NOMO-1 treated with dmso at 0.1 percent for 144 hours (cell line): ENCODE measurements around the gene IL10RB.
A peak's percentile ranks its signal among the peaks of the same experiment; 100 is the strongest.
"Not testable (repeated sequence)": the region's sequence is repeated elsewhere in the genome, so short reads cannot be mapped to it uniquely, and the experiment has no call there.

Experiments used
- DNase-seq: peaks from one replicate; lab custom pipeline; 2025; ENCODE audit not compliant: unreplicated experiment; lab: John Stamatoyannopoulos, UW

IL10RB gene

DNA sequence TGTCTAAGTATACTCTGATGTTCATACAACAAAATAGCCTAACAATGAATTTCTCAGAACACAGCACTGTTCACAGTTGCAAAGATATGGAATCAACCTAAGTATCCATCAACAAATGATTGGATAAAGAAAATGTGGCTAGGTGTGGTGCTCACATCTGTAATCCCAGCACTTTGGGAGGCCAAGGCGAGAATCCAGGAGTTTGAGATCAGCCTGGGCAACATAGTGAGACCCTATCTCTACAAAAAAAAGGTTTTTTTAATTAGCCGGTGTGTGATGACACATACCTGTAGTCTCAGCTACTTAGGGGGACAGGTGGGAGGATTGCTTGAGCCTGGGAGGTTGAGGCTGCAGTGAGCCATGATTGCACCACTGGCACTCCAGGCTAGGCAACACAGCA, 25.8 kb upstream of the IL10RB start:
- DNase-seq, result no peak

DNA sequence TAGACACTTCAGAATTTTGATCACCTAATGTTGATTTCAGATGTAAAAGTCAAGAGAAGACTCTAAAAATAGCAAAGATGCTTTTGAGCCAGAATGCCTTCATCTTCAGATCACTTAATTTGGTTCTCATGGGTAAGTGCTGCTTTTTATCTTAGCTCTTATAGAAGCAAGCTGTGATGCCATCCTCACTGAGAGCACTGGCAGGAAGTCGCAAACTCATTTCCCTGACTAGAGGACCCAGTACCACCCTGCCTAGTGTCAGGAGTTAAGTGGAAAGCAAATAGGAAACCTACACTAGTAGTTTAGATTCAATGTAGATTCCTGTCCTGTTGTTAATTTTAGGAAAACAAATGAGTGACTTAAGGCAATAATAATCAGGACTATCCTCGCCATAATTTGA, 24.3 kb upstream of the IL10RB start:
- no peak for DNase-seq

DNA sequence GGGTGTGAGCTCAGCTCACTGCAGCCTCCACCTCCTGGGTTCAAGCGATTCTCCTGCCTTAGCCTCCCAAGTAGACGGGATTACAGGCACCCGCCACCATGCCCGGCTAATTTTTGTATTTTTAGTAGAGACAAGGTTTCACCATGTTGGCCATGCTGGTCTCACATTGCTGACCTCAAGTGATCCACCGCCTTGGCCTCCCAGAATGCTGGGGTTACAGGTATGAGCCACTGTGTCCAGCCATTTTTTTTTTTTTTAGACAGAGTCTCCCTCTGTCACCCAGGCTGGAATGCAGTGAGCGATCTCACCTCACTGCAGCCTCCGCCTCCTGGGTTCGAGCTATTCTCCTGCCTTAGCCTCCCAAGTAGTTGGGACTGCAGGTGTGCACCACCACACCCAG, 23.3 kb upstream of the IL10RB start:
- not testable (repeated sequence) for DNase-seq

DNA sequence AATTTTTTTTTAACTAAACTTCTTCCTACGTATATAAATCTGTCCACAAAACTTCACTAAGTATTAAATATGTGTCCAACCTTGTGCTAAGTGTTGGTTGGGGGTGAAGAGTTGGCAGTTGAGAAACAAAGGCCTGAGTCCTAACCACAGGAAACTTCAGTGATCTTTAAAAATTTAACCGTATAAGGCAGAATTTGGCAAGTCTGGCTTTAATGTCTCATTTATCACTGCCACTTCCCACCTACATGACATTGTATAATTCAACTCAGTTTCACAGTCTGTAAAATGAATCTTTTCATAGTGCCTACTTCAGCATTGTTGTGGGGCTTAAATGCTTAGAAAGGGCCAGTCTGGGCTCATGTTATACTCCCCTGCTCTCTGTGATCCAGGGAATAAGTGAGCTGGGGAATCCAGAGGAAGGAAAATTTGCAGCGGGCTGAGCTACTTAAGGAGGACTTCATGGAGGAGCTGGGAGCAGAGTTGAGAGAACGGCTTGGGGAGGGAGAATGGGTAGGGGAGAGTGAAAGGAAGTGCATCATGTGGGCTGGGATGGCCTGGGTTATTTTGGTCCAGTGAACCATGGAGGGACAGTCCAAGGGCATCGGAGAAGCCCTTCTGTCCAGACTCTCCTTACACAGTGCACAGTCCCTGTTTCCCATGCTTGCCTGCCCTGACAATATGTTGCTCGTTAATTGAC, 21.9 kb upstream of the IL10RB start:
- DNase-seq, result peak; percentile 53

DNA sequence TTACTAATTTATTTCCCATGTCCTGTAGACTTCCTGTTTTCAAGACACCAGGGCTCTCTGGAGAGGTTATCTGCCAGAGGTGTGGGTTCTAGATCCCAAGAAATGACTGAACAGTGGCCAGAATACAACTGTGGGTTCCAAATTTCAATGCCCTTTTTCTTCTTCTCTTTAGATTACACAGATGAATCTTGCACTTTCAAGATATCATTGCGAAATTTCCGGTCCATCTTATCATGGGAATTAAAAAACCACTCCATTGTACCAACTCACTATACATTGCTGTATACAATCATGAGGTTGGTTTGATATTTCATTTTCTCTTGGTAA, 21.4 kb upstream of the IL10RB start:
- DNase-seq, result no peak

DNA sequence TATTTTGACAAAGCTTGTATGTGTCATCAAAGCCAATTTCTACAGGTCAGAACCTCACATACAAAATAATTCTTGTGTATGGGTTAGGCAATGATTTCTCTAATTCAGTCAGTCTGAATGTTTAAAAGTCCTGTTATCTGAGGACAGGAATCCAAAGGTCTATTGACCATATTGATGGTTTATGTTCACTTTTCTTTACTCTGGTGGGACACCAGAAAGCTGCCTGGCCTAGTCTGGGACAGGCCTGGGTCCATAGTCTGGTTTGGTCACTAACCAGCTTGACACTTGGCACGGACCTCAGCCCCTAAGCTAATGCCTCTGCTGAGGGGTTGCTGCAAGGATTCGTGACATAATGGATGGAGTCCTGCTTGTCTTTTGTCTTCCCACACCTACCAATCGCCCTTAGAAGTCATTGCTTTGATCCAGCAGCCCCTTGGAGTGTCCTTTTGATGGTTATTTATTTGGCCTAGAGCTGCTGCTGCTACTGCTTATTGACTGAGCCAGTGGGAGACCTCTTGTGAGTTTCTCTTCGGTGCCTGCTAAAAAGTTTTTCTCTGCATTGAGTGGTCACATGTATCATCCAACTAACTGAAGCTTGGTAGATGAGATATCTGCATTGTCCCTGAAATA, 20.8 kb upstream of the IL10RB start:
- no peak for DNase-seq

DNA sequence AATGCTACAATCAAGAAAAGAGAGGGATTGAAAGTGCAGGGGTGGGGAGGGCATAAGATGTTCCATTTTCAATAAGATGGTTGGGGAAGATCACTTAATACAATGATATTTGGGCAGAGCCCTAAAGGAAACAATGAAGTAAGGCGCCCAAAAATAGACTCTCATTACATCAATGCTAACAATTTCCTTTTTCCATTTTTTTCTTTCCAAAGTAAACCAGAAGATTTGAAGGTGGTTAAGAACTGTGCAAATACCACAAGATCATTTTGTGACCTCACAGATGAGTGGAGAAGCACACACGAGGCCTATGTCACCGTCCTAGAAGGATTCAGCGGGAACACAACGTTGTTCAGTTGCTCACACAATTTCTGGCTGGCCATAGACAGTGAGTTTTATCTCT, 19.7 kb upstream of the IL10RB start:
- DNase-seq, result no peak

DNA sequence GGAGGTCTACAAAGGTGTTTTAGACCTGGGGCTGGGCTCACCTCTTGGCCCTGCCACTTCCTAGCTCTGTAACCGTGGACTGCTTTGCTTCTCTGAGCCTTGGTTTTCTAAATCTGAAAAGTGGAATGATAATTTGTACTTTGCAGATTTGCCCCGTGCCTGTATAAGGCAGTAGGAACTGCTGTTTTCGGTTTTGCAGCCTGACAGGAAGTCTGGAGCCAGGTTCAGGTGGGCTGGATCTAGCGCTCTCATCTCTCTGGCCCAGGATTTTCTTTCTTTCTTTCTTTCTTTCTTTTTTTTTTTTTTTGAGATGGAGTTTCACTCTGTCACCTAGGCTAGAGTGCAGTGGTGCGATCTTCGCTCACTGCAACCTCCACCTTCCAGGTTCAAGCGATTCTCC, 19.2 kb upstream of the IL10RB start:
- no peak for DNase-seq

DNA sequence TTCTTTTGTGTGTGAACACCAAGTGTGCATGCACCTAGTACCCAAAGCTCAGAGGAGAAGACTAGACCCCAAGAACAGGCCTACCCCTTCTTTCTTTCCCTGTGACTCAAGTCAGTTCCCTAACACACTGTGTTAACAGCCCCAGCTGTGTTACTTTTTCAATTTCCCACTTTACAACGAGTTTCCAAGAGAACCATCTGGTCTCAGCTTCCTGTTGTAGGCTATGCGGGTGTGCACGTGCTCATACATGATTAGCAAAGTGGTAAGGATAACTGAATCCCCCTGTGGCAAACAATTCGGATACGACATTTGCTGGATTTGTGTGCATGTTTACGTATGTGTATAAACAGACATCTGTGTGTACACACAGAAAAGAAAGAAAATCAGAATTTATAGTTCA, 18.6 kb upstream of the IL10RB start:
- no peak for DNase-seq

DNA sequence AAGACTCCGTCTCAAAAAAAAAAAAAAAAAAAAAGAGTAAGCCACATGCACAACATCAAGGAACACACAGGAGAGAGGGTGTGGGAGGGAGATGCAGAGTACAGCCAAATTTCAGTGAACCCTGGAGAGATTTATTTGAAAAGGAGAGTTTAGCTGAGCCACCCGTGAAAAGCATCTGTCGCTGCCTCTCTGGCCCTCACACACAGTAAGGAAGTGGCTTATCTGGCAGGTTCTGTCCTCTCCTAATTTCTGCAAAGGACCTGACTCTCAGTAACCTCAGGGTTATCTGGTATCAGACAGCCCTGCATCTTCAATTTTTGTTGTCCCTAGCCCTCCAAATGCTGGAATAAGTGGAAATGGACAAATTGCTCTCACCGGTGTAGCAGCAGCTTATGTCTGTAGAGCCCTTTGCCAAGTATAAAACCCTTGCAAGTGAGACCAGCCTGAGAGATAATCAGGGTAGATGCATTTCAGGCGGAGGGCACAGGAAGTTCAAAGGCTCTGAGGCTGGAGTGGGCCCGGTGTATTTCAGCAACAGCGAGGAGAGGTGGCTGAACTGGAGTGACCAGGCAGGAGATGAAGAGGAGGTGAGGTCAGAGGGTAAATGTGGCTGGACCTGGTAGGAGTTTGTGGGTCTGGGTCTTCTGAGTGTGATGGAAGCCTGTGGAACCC, 16.7 kb upstream of the IL10RB start:
- DNase-seq, result no peak

DNA sequence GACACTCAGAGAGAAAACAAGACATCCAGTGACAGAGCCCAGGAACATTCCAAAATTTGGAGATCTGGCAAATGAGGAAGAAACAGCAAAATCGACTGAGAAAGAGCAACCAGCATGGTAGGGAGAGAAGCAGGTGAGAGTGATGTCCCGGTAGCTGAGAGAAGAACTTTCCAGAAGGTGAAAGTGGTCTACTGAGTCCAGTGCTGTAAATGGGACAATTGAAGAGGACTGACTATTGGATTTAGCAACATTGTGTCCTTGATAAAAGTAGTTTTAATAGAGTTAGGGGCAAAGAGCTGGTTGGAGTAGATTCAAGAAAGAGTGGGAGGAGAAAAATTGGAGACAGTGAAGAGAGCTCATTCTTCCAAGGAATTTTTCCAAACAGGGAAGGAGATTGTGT, 15.0 kb upstream of the IL10RB start:
- DNase-seq, result no peak

DNA sequence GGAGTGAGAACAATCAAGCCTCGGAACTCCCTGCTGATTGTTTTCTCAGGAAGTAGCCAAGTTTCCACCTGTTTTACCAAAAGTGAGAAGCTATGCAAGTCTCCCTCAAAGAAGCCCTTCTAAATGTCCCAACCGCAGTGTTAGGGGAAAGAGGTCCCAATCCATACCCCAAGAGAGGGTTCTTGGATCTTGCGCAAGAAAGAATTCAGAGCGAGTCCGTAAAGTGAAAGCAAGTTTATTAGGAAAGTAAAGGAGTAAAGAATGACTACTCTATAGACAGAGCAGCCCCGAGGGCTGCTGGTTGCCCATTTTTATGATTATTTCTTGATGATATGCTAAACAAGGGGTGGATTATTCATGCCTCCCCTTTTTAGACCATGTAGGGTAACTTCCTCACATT, 12.8 kb upstream of the IL10RB start:
- DNase-seq, result not testable (repeated sequence)

DNA sequence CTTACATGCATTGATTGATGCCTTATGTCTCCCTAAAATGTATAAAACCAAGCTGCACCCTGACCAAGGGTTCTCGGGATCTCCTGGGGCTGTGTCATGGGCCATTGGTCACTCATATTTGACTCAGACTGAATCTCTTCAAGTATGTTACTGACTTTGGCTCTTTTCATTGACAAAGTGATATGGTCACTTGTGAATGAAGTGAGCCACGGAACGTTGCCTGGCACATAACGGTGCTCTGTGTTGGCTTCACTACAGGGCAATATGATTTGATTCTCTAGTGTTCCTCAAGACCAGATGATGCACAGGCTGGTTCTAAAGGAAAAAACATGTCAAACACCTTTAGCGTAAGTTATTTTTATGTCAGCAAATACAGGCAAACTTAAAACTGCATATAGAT, 11.4 kb upstream of the IL10RB start:
- DNase-seq, result no peak

DNA sequence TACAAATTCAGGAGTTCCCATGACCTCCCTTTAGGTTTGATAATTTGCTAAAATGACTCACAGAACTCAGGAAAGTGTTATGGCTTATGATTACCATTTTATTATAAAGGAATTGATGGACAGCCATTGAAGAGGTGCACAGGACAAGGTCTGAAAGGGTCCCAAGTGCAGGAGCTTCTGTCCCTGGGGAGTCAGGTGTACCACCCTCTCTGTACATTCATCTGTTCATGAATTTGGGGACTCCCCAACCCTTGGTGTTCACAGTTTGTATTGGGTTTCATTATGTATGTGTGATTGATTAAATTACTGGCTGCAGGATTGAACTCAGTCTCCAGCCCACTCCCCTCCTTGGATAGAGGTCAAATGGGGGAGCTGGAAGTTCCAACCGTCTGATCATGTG, 10.8 kb upstream of the IL10RB start:
- no peak for DNase-seq

DNA sequence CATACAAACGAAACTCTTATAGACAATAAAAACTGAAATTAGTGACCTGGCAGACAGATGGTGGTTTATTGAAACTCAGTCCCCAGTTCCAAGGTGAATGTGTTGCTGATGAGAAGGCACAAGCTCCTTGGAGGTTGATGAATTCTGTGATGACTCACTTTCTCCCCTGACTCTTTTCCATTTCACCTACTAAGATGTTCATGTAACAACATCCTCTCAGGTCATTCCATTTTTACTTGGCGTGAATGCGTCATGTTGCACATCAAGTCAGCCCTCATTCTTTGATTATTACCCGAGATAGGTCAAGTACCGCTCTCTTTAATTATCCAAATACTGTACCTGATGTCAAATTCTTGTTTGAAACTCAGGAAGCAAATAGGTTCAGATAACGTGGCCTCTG, 10.1 kb upstream of the IL10RB start:
- no peak for DNase-seq

DNA sequence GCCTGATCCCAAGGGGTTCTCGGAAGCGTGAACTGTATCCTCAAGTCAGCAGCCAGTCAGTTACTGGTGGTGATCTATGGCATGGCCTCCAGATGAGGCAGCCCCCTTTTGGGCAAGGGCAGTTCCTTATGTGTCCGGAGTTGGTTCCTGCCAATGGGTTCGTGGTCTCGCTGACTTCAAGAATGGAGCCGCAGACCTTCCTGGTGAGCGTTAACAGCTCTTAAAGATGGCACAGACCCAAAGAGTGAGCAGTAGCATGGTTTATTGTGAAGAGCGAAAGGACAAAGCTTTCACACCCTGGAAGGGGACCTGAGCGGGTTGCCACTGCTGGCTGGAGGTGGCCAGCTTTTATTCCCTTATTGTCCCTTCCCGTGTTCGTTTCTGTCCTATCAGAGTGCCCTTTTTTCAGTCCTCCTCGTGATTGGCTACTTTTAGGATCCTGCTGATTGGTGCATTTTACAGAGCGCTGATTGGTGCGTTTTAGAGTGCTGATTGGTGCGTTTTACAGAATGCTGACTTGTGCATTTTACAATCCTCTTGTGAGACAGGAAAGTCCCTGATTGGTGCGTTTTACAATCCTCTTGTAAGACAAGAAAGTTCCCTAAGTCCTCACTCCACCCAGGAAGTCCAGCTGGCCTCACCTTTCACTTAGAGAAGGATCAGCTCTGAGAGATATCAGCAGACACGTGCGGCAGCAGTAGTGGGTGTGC, 8.9 kb upstream of the IL10RB start:
- DNase-seq, result no peak

DNA sequence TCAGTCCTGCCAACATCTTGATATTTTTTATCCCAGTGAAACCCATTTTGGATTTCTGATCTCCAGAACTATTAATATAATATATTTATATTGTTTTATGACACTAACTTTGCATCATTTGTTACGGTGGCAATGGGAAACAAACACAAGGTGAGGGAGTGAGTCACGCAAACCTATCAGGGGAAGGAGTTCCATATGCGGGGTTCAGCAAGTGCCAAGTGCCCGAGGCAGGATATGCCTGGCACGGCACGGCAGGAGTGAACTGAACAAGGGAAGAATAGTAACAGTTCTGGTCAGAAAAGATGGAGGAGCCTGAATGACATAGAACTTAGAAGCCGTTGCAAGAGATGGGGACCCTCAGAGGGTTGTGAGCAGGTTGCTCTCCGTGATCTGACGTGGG, 7.7 kb upstream of the IL10RB start:
- no peak for DNase-seq

DNA sequence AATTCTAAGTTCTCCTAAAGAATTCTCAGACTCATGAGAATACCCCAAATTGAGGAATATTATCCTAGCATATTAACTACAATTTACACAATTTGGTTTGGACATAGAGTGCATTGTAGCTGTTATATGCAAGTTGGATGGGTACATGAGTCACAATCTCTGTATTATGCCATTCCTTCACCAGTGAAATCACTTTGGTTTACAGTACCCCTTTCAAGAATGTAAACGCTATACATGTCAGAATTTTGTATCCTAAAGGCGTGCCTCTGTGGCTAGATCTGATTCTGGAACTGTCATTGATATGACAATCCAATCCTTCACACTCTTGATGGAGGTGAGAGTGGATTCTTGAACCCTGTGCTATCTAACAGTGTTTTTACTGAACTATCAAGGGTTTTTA, 6.7 kb upstream of the IL10RB start:
- DNase-seq, result no peak

DNA sequence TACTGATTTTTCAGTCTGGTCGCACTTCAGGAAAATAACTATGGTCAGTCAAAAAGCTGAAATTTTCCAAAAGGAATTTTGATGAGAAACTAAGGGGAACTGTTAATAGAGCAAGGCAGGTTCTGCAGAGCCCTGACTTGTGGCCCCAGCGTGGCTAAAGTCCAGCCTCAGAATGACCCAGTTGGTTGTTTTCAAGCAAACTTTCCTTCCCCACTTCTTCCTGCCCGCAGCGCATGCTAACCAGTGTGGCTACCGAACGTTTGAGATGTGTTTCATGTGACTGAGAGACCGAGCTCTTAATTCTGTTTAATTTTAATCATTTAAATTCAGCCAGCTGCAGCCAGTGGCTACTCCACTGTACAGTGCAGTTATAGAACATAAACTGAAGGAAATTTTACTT, 6.2 kb upstream of the IL10RB start:
- DNase-seq, result no peak

DNA sequence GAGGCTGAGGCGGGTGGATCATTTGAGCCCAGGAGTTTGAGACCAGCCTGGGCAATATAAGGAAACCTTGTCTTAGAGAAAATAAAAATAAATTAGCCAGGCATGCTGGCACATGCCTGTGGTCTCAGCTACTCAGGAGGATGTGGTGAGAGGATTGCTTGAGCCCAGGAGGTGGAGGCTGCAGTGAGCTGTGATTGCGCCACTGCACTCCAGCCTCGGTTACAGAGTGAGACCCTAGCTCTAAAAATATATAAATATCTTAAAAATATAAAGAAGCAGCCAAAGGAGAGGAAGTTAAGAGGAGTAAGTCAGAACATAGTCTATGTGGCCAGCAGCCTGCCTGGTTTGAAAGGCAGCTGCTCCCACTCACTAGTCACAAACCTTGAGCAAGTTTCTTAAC, 4.5 kb upstream of the IL10RB start:
- peak; percentile 94 for DNase-seq

DNA sequence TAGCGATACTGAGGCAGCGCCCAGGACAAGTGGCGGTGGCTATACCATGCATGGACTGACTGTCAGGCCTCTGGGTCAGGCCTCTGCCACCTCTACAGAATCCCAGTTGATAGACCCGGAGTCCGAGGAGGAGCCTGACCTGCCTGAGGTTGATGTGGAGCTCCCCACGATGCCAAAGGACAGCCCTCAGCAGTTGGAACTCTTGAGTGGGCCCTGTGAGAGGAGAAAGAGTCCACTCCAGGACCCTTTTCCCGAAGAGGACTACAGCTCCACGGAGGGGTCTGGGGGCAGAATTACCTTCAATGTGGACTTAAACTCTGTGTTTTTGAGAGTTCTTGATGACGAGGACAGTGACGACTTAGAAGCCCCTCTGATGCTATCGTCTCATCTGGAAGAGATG, 3.2 kb upstream of the IL10RB start:
- no peak for DNase-seq

DNA sequence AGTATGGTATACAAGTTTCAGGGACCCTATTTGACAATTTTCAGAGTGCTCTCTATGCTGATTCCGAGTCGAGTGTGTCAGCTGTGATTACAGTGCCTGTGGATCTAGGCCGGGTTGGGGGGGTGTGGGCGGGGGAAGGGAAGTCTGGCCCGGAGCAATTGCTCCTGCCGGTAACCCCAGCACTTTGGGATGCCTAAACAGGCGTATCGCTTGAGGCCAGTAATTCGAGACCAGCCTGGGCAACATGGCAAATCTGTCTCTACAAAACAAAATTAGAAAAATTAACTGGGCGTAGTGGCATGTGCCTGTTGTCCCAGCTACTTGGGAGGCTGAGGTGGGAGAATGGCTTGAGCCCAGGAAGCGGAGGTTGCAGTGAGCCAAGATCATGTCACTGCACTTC, 1.6 kb upstream of the IL10RB start:
- no peak for DNase-seq
